ENCODE data around the gene UBE2V1.

DNA sequence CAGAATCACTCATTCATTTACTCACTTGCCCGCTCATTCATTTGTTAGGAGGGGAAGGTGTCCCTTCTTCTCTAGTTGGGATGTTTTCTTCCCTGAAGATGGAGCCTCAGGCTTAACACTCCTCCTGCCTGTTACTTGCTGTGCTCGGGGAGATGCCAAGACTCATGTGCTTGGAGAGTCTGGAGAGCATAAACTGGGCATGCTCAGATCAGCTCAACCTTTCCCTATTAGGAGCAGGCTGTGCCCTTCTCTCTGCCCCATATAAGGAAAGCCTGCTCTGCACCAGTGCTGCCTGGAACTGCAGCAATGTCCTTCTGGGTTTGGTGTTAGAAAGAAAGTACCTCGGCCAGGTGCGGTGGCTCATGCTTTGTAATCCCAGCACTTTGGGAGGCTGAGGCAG lies 18.0 kb upstream of the UBE2V1 start:
- TF ChIP-seq, protein P1, sequence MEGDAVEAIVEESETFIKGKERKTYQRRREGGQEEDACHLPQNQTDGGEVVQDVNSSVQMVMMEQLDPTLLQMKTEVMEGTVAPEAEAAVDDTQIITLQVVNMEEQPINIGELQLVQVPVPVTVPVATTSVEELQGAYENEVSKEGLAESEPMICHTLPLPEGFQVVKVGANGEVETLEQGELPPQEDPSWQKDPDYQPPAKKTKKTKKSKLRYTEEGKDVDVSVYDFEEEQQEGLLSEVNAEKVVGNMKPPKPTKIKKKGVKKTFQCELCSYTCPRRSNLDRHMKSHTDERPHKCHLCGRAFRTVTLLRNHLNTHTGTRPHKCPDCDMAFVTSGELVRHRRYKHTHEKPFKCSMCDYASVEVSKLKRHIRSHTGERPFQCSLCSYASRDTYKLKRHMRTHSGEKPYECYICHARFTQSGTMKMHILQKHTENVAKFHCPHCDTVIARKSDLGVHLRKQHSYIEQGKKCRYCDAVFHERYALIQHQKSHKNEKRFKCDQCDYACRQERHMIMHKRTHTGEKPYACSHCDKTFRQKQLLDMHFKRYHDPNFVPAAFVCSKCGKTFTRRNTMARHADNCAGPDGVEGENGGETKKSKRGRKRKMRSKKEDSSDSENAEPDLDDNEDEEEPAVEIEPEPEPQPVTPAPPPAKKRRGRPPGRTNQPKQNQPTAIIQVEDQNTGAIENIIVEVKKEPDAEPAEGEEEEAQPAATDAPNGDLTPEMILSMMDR (conservative IDR thresholded peaks at IDR 0.05; ENCODE audit: low read length) = no peak
- no peak for TF ChIP-seq EZH2phosphoT487 (IDR thresholded peaks at IDR 0.05; ENCODE audit: borderline replicate concordance, low read depth, low read length)
